GM15510 (cell line): ENCODE results near the gene FLVCR1.

Experiments
- POLR2A ChIP-seq: IDR thresholded peaks from 3 replicates; pipeline ENCODE4 v1.6.1; 2011; ENCODE audit warnings: borderline replicate concordance; ENCODE audit not compliant: insufficient read length; ENCODE audit errors: extremely low read depth

FLVCR1 gene

GRCh38 chr1:212857992-212858460 is at the start of gene FLVCR1:
Gene FLVCR1 (plus strand): TSS chr1:212858275. CDS start chr1:212858453, 178 bp downstream.
- peak; percentile 77 for TF ChIP-seq POLR2A

- TF ChIP-seq POLR2A = no peak
These were observed 43.3 kb upstream of the FLVCR1 start for GRCh38 chr1:212814537-212815334.

GRCh38 chr1:212816567-212817278 is 41.4 kb upstream of the FLVCR1 start:
- no peak for TF ChIP-seq POLR2A

GRCh38 chr1:212819726-212820125 is 38.3 kb upstream of the FLVCR1 start:
- TF ChIP-seq POLR2A = no peak

GRCh38 chr1:212820969-212821368 is 37.1 kb upstream of the FLVCR1 start:
- no peak for TF ChIP-seq POLR2A

- no peak for TF ChIP-seq POLR2A
These were observed 35.1 kb upstream of the FLVCR1 start for GRCh38 chr1:212822956-212823355.

GRCh38 chr1:212824201-212824600 is 33.9 kb upstream of the FLVCR1 start:
- no peak for TF ChIP-seq POLR2A

GRCh38 chr1:212825798-212826452 is 32.1 kb upstream of the FLVCR1 start:
- TF ChIP-seq POLR2A = no peak

- no peak for TF ChIP-seq POLR2A
These were observed 30.8 kb upstream of the FLVCR1 start for GRCh38 chr1:212827171-212827776.

- TF ChIP-seq POLR2A = no peak
These were observed 30.2 kb upstream of the FLVCR1 start for GRCh38 chr1:212827831-212828278.

- TF ChIP-seq POLR2A = no peak
These were observed 29.7 kb upstream of the FLVCR1 start for GRCh38 chr1:212828395-212828794.

GRCh38 chr1:212838145-212838544 is 19.9 kb upstream of the FLVCR1 start:
- TF ChIP-seq POLR2A = no peak

- TF ChIP-seq POLR2A = no peak
These were observed 10.5 kb upstream of the FLVCR1 start, which contains the start of gene SPATA45 for GRCh38 chr1:212847549-212847948. Gene SPATA45 (minus strand): TSS chr1:212847649. CDS start chr1:212836149, 11,500 bp downstream.

GRCh38 chr1:212852105-212852688 is 5.9 kb upstream of the FLVCR1 start:
- no peak for TF ChIP-seq POLR2A
